AG04450 (cell line): ENCODE measurements around the gene MIB1. TPM values are rescaled to one million over a fixed set of nuclear protein-coding genes. Genes with fewer than 3 reads are reported as not detected.

Source experiments
- CTCF ChIA-PET: fragments of 300-600, 350-600 bp; formaldehyde crosslinking; extraction: SDS; loops from one replicate; lab custom pipeline; 2022; ENCODE audit warnings: antibody characterized with exemption, inconsistent platforms; lab: Charles Lee
- POLR2A ChIA-PET: fragments of 350-600 bp; formaldehyde crosslinking; extraction: SDS; loops from one replicate; lab custom pipeline; 2021; ENCODE audit warnings: antibody characterized with exemption, inconsistent platforms; lab: Yijun Ruan, JAX
- DNase-seq: peaks from one replicate; pipeline ENCODE4 v3.0.0-alpha.2; 2011; ENCODE audit warnings: low read depth, low spot score
- H3K27ac ChIP-seq: one replicate; pipeline ENCODE4 v1.5.1; 2012; ENCODE audit warnings: low read depth, low read length, control low read depth
- H3K27me3 ChIP-seq: one replicate; pipeline ENCODE4 v1.6.0; 2012; ENCODE audit warnings: low read length; ENCODE audit not compliant: control insufficient read depth, insufficient read depth
- H3K4me3 ChIP-seq: 2 replicates; pipeline ENCODE4 v1.5.1; 2011; ENCODE audit warnings: mild to moderate bottlenecking, low read depth, low read length, control low read depth
- H3K9me3 ChIP-seq: 2 replicates; pipeline ENCODE4 v1.5.1; 2012; ENCODE audit warnings: low read length; ENCODE audit not compliant: control insufficient read depth, insufficient read depth
- CTCF ChIP-seq: IDR thresholded peaks from 2 replicates; pipeline ENCODE4 v1.5.1; 2011; ENCODE audit warnings: low read depth, low read length, control low read depth, inconsistent platforms
- polyA plus RNA-seq: library from polyadenylated mRNA; depleted of rRNA; stranded (reverse); fragments of >200 nt; gene quantifications from 2 replicates; pipeline ENCODE4 v1.2.3, GENCODE V29; 2011

The MIB1 gene
- polyA plus RNA-seq, 1 experiment, result 25.3 TPM

GRCh38 chr18:21742315-21742687, 1.7 kb downstream of the MIB1 start:
- Histone ChIP-seq H3K9me3 (no peaks in the 10 kb centered on the region), H3K4me3 (peak overlapping the region; percentile 90), H3K27ac (no peak overlapping the region), H3K27me3 (no peaks in the 10 kb centered on the region)
- POLR2A ChIA-PET, result interaction anchor here (0.9 kb wide), 1 partner anchor 38 kb away, joined by 3 read pairs; the partner anchor contains the start of gene ABHD3
- CTCF ChIA-PET, result interaction anchor here (0.7 to 1.0 kb wide), 3 partner anchors 13 to 141 kb away, joined by 3 to 6 read pairs (median 6); partner anchors contain the start of gene ESCO1
- DNase-seq, result no peak
- no peak for TF ChIP-seq CTCF

GRCh38 chr18:21743166-21743832, 2.7 kb downstream of the MIB1 start:
- CTCF ChIA-PET, result interaction anchor here (1.0 kb wide), 2 partner anchors 22 to 142 kb away, joined by 3 to 6 read pairs; partner anchors contain the start of gene ESCO1
- no peak for DNase-seq
- no peaks in the 10 kb centered on the region for H3K27me3 ChIP-seq
- H3K9me3 ChIP-seq, result no peaks in the 10 kb centered on the region
- no peak overlapping the region for H3K27ac ChIP-seq
- TF ChIP-seq CTCF, result no peak
- POLR2A ChIA-PET, result no interaction called here
- H3K4me3 ChIP-seq, result 0 out of 2 replicates have a peak overlapping the region, but pooled peaks have one; percentile 3

GRCh38 chr18:21745231-21745630, 4.6 kb downstream of the MIB1 start:
- DNase-seq, result no peak
- CTCF ChIA-PET, result no interaction called here
- H3K27me3 ChIP-seq, result no peaks in the 10 kb centered on the region
- no peak overlapping the region for H3K4me3 ChIP-seq
- POLR2A ChIA-PET, result no interaction called here
- no peaks in the 10 kb centered on the region for H3K9me3 ChIP-seq
- H3K27ac ChIP-seq, result no peak overlapping the region
- no peak for TF ChIP-seq CTCF

- no peak overlapping the region for H3K4me3 ChIP-seq
- ChIA-PET POLR2A (no interaction called here), CTCF (interaction anchor here (0.5 to 1.6 kb wide), 3 partner anchors 114 to 146 kb away, joined by 3 to 5 read pairs (median 4); partner anchors contain the start of gene SNRPD1)
- H3K27me3 ChIP-seq, result no peaks in the 10 kb centered on the region
- no peaks in the 10 kb centered on the region for H3K9me3 ChIP-seq
- TF ChIP-seq CTCF, result no peak
- no peak overlapping the region for H3K27ac ChIP-seq
- no peak for DNase-seq
Observed at GRCh38 chr18:21747268-21747667, 6.7 kb downstream of the MIB1 start.
